Endothelial cell of umbilical vein (primary cell): ENCODE measurements around the gene FAXDC2. TPM values are rescaled to one million over a fixed set of nuclear protein-coding genes. Genes with fewer than 3 reads are reported as not detected.

Experiments used
- BruUV-seq: library from RNA; stranded (reverse); fragments of 400-500 nt; replicated peaks from 2 replicates; lab custom pipeline; 2021; lab: Mats Ljungman, UMichigan
- CTCF ChIA-PET: fragments of 300-600, 350-600 bp; sonication (Branson Sonifier 250); formaldehyde crosslinking; loops from one replicate; lab custom pipeline; 2021; ENCODE audit warnings: antibody characterized with exemption, inconsistent platforms; lab: Charles Lee
- POLR2A ChIA-PET: fragments of 300-600, 350-600 bp; sonication (Branson Sonifier 250); formaldehyde crosslinking; loops from one replicate; lab custom pipeline; 2021; ENCODE audit warnings: antibody characterized with exemption, inconsistent platforms; lab: Charles Lee
- DNase-seq: peaks from one replicate; pipeline ENCODE4 v3.0.0-alpha.2; 2011; ENCODE audit warnings: low read depth, low spot score
- FAIRE-seq: peaks from 2 replicates; lab custom pipeline; 2011; peaks lifted over from hg19 to GRCh38; lab: Jason Lieb, UNC
- H2AFZ ChIP-seq: 2 replicates; pipeline ENCODE4 v1.6.0; 2012; ENCODE audit warnings: low read depth, low read length, control low read depth, inconsistent platforms
- H3K27ac ChIP-seq: 2 replicates; pipeline ENCODE4 v1.5.1; 2011; ENCODE audit warnings: low read depth, mild to moderate bottlenecking, control low read depth, low read length, moderate library complexity; ENCODE audit not compliant: insufficient read depth
- H3K27me3 ChIP-seq, 2 experiments: 2 replicates each; pipeline versions ENCODE4 v1.6.0 to v1.6.1; 2011; ENCODE audit warnings: low read length in 2 of 2, mixed read lengths in 1 of 2; ENCODE audit not compliant: control insufficient read depth in 2 of 2, insufficient read depth in 2 of 2
- H3K36me3 ChIP-seq, 2 experiments: 2 replicates in 1 of 2; 3 replicates in 1 of 2; pipeline ENCODE4 v1.5.1; 2011; ENCODE audit warnings: low read length in 2 of 2, mild to moderate bottlenecking in 1 of 2, moderate library complexity in 1 of 2; ENCODE audit not compliant: control insufficient read depth in 2 of 2, insufficient read depth in 2 of 2; ENCODE audit errors: extremely low read depth in 1 of 2
- H3K4me1 ChIP-seq: 3 replicates; pipeline ENCODE4 v1.5.1; 2011; ENCODE audit warnings: mild to moderate bottlenecking, low read length; ENCODE audit not compliant: control insufficient read depth, insufficient read depth; ENCODE audit errors: extremely low read depth
- H3K4me2 ChIP-seq: 2 replicates; pipeline ENCODE4 v1.6.1; 2011; ENCODE audit warnings: low read length, control low read depth, mixed read lengths; ENCODE audit not compliant: insufficient read depth
- H3K4me3 ChIP-seq, 3 experiments: fragments of 200-600 bp in 1 of 3; sonication (generic), shearing (Covaris generic) in 1 of 3; replicated peaks in 1 of 3; 2 replicates each; pipeline ENCODE4 v1.5.1; 2011 to 2016; ENCODE audit warnings: control low read depth in 3 of 3, low read length in 3 of 3, mild to moderate bottlenecking in 2 of 3, inconsistent platforms in 1 of 3, low read depth in 1 of 3, moderate library complexity in 1 of 3; ENCODE audit not compliant: insufficient read depth in 1 of 3
- H3K79me2 ChIP-seq: 2 replicates; pipeline ENCODE4 v1.6.0; 2012; ENCODE audit warnings: low read length, inconsistent platforms; ENCODE audit not compliant: control insufficient read depth, insufficient read depth
- H3K9ac ChIP-seq: replicated peaks from 2 replicates; pipeline ENCODE3; 2011; ENCODE audit warnings: low read length, control low read depth; ENCODE audit not compliant: insufficient read depth; ENCODE audit errors: extremely low read depth
- H3K9me1 ChIP-seq: replicated peaks from 3 replicates; pipeline ENCODE4 v1.6.0; 2011; ENCODE audit warnings: mild to moderate bottlenecking, low read length; ENCODE audit not compliant: control insufficient read depth, insufficient read depth; ENCODE audit errors: extremely low read depth
- H3K9me3 ChIP-seq: replicated peaks from 2 replicates; pipeline ENCODE4 v1.5.1; 2012; ENCODE audit warnings: low read length, inconsistent platforms; ENCODE audit not compliant: control insufficient read depth, insufficient read depth
- H4K20me1 ChIP-seq: replicated peaks from 2 replicates; pipeline ENCODE3; 2011; ENCODE audit warnings: mild to moderate bottlenecking, low read length; ENCODE audit not compliant: control insufficient read depth, insufficient read depth; ENCODE audit errors: extremely low read depth
- CTCF ChIP-seq, 2 donors: IDR thresholded peaks; 1 replicate in 1 of 2; 2 replicates in 1 of 2; pipeline ENCODE4 v1.5.1; 2011; ENCODE audit warnings: low read length in 2 of 2, mild to moderate bottlenecking in 2 of 2, moderate library complexity in 2 of 2, control low read depth in 1 of 2, inconsistent platforms in 1 of 2, low read depth in 1 of 2; ENCODE audit not compliant: insufficient read depth in 1 of 2; ENCODE audit errors: extremely low read depth in 1 of 2
- EZH2 ChIP-seq: IDR thresholded peaks from 2 replicates; pipeline ENCODE4 v1.6.1; 2012; ENCODE audit warnings: borderline replicate concordance, low read depth, mild to moderate bottlenecking, moderate library complexity, low read length, inconsistent platforms; ENCODE audit not compliant: severe bottlenecking
- FOS ChIP-seq: IDR thresholded peaks from 2 replicates; pipeline ENCODE4 v1.6.1; 2011; ENCODE audit warnings: mild to moderate bottlenecking, low read length, moderate library complexity, borderline replicate concordance; ENCODE audit not compliant: insufficient read depth
- GATA2 ChIP-seq: IDR thresholded peaks from 2 replicates; pipeline ENCODE4 v1.7.0; 2011; ENCODE audit warnings: low read depth, mild to moderate bottlenecking, moderate library complexity, mixed read lengths, low read length; ENCODE audit not compliant: insufficient read length, insufficient read depth
- JUN ChIP-seq: IDR thresholded peaks from 2 replicates; pipeline ENCODE4 v1.6.1; 2011; ENCODE audit warnings: borderline replicate concordance, low read depth; ENCODE audit not compliant: insufficient read length, insufficient read depth
- MAX ChIP-seq: IDR thresholded peaks from 2 replicates; pipeline ENCODE4 v1.6.1; 2011; ENCODE audit not compliant: insufficient read depth, insufficient read length
- MYC ChIP-seq: IDR thresholded peaks from one replicate; pipeline ENCODE4 v1.6.1; 2011; ENCODE audit warnings: mild to moderate bottlenecking, low read depth, low read length
- POLR2A ChIP-seq: IDR thresholded peaks from 2 replicates; pipeline ENCODE4 v1.6.1; 2012; ENCODE audit warnings: low read depth, mild to moderate bottlenecking, control low read depth, low read length
- POLR2AphosphoS5 ChIP-seq: IDR thresholded peaks from 2 replicates; pipeline ENCODE4 v1.6.1; 2012; ENCODE audit warnings: low read depth, mild to moderate bottlenecking, control low read depth, low read length, moderate library complexity; ENCODE audit not compliant: insufficient read depth
- dilution Hi-C: fragments of 300-500 bp; cut with MboI; formaldehyde crosslinking; loops from one replicate; pipeline ENCODE4 v1.15.0; 2019; ENCODE audit warnings: low sequenced_read_pairs; ENCODE audit not compliant: extremely low pct_ligation_motif_present
- intact Hi-C: fragments of 100-400 bp; cut with micrococcal nuclease; formaldehyde crosslinking; loops from one replicate; pipeline ENCODE4 v1.10.0; 2022
- polyA plus RNA-seq, 4 experiments: library from polyadenylated mRNA; depleted of rRNA in 3 of 4; stranded (reverse) in 3 of 4; unstranded in 1 of 4; fragments of >200 nt; gene quantifications; 2 replicates each; pipeline versions ENCODE4 v1.2.1 to v1.2.3, GENCODE V29; 2011 to 2012; ENCODE audit warnings: missing spikeins in 1 of 4
- total RNA-seq: library from RNA; stranded (reverse); gene quantifications from 2 replicates; pipeline ENCODE4 v1.2.3, GENCODE V29; 2021

Gene FAXDC2
- total and polyA plus RNA-seq, 2 donors (not counting 3 experiments of a cell fraction or from before 2014, with no cell fraction given): 8.3 to 12.0 TPM

GRCh38 chr5:154782326-154782725, 68.1 kb downstream of the FAXDC2 start:
- Histone ChIP-seq H3K9me3 (no peaks in the 10 kb centered on the region), H4K20me1 (peaks cover 13% of the 10 kb centered on the region), H2AFZ (no peak overlapping the region), H3K4me3 (no peak overlapping the region), H3K4me2 (no peak overlapping the region), H3K9ac (no peak overlapping the region), H3K27ac (no peak overlapping the region), H3K9me1 (peaks cover 3% of the 10 kb centered on the region), H3K79me2 (peaks cover 98% of the 10 kb centered on the region), H3K36me3 (no peaks in the 10 kb centered on the region), H3K4me1 (no peaks in the 10 kb centered on the region), H3K27me3 (no peaks in the 10 kb centered on the region)
- POLR2A ChIA-PET: no interaction called here
- BruUV-seq: no TSS peak
- intact Hi-C loops: no loop called here
- dilution Hi-C loops: no loop called here
- DNase-seq: no peak
- TF ChIP-seq POLR2AphosphoS5 (no peak), GATA2 (no peak), MYC (no peak), JUN (no peak), EZH2 (no peak), FOS (no peak), CTCF (IDR thresholded peaks at IDR 0.05; ENCODE audit: extremely low read depth in 1 of 2, insufficient read depth in 1 of 2, low read depth in 1 of 2, low read length in 2 of 2) (no peak), MAX (no peak), POLR2A (no peak)
- CTCF ChIA-PET: interaction anchor here (1.6 kb wide), 1 partner anchor 11 kb away, joined by 4 read pairs; no protein-coding TSS in a partner anchor
- FAIRE-seq: no peak
